22Rv1 (cell line): ENCODE results near the gene ZBTB8OS.
"Not testable (repeated sequence)": the region's sequence is repeated elsewhere in the genome, so short reads cannot be mapped to it uniquely, and the experiment has no call there.

Experiments used
- H3K27ac ChIP-seq: fragments of 450-650 bp; 2 replicates; pipeline ENCODE4 v1.5.1; 2017
- ZFX ChIP-seq: fragments of 450-650 bp; IDR thresholded peaks from 2 replicates; pipeline ENCODE4 v1.6.1; 2017; ENCODE audit warnings: antibody characterized with exemption, borderline replicate concordance
- TF ChIP-seq, protein P1 (sequence below): fragments of 450-650 bp; IDR thresholded peaks from 2 replicates; pipeline ENCODE4 v1.5.1; 2017; ENCODE audit warnings: mild to moderate bottlenecking

The ZBTB8OS gene

DNA sequence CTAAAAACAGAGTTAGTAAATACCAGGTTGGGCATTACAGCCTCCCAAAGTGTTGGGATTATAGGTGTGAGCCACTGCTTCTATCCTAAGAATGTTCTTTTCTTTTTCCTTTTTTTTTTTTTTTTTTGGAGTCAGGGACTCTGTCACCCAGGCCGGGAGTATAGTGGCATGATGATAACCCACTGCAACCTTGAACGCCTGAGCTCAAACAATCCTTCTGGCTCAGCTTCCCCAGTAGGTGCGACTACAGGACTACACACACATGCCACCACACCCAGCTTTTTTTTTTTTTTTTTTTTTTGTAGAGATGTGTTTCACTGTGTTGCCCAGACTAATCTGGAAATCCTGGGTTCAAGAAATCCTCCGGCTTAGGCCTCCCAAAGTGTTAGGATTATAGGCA lies 5.9 kb downstream of the ZBTB8OS start:
- TF ChIP-seq, protein P1, sequence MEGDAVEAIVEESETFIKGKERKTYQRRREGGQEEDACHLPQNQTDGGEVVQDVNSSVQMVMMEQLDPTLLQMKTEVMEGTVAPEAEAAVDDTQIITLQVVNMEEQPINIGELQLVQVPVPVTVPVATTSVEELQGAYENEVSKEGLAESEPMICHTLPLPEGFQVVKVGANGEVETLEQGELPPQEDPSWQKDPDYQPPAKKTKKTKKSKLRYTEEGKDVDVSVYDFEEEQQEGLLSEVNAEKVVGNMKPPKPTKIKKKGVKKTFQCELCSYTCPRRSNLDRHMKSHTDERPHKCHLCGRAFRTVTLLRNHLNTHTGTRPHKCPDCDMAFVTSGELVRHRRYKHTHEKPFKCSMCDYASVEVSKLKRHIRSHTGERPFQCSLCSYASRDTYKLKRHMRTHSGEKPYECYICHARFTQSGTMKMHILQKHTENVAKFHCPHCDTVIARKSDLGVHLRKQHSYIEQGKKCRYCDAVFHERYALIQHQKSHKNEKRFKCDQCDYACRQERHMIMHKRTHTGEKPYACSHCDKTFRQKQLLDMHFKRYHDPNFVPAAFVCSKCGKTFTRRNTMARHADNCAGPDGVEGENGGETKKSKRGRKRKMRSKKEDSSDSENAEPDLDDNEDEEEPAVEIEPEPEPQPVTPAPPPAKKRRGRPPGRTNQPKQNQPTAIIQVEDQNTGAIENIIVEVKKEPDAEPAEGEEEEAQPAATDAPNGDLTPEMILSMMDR = no peak
- H3K27ac ChIP-seq = no peak overlapping the region

DNA sequence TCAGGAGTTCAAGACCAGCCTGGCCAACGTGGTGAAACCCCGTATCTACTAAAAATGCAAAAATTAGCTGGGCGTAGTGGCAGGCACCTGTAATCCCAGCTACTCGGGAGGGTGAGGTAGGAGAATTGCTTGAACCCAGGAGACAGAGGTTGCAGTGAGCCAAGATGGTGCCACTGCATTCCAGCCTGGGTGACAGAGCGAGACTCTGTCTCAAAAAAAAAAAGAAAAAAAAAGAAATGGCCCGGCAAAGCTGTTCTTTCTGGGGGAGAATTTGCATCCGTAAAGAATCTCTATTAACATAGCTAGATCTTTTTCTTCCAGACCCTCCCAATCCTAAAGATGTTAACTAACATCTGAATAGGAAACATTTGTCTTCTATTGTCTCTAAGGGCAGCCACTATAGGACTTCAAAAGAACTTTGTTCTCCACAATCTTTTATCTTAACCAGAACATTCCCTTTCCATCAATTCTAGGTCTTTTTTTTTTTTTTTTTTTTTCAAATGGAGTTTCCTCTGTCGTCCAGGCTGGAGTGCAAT lies 8.0 kb downstream of the ZBTB8OS start:
- H3K27ac ChIP-seq = not testable (repeated sequence)

DNA sequence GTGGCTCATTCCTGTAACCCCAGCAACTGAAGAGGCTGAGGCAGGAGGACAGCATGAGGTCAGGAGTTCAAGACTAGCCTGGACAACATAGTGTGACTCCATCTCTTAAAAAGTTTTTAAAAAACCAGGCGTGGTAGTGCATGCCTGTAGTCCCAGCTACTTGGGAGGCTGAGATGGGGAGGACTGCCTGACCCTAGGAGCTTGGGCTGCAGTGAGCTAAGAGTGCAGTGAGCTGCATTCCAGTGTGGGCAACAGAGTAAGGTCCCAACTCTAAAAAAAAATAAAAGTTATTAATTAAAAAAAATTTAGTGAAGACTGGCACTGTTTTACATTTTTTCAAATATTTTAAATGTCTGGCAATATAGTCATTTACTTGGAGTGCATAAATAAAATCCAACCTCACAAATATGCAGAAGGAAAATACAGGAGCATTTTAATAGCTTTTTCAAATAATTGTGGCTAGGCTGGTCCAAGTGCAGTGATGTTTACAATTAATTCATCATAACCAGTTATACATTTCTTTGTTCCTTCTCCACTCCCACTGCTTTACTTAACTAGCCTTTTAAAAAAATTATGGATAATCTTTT lies 10.8 kb downstream of the ZBTB8OS start:
- H3K27ac ChIP-seq = no peak overlapping the region
- TF ChIP-seq, protein P1 = no peak
- TF ChIP-seq ZFX = no peak

DNA sequence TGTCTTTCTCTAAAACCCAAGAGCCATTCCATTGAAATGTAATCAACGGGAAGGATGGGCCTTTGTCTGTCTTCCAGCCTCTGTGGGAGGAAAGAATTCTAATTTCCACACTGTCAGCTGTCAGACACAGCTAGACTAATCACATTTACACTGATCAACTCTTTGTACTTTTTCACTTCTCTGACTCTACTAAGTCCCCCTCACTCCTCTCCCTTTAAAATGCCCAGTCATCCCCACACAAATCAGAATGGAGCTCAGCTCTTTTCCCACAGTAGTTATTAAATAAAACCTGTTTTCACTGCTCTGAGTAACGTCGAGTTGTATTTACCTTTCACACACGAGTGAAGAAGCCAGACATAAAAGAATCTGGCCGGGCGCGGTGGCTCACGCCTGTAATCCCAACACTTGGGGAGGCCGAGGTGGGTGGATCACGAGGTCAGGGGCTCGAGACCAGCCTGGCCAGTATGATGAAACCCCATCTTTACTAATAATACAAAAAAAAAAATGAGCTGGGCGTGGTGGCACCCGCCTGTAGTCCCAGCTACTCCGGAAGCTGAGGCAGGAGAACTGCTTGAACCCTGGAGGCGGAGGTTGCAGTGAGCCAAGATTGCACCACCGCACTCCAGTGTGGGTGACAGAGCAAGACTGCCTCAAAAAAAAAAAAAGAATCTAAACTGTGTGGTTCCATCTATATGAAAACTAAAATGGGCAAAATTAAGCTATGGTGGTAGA lies 13.3 kb downstream of the ZBTB8OS start:
- no peak overlapping the region for H3K27ac ChIP-seq

DNA sequence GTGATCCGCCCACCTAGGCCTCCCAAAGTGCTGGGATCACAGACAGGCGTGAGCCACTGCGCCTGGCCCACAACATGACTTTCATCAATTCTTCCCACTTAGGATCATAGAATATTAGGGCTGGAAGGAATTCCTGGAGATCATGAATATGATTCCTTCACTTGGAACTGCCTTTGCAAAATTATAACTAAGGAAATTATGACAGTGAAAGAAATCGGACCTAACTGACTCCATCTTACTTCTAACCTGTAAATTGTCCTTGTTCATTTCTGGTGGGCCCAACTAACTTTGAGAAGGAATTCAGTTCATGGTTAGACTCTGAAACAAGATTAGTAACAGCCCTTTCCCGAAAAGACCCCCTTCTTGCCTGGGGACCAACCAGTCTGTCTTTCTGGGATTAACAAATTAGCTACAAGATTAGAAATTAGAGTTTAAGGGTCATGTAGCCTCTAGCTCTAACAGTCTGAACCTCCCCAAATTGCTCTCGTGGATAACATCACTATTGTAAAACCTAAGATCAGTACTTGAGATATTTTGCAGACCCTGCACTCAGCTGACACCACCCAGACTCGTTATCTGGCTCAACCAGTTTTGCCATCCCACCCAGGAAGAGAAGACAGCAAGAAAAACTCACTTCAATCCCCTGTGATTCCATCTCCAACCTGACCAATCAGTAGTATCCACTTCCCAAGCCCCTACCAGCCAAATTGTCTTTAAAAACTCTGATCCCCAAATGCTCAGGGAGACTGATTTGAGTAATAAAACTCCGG lies 14.7 kb downstream of the ZBTB8OS start:
- H3K27ac ChIP-seq = no peak overlapping the region
- TF ChIP-seq ZFX = no peak
- TF ChIP-seq, protein P1 = no peak

More for the DNA sequence above, 13.3 kb downstream of the ZBTB8OS start:
- TF ChIP-seq, protein P1 = no peak
- no peak for TF ChIP-seq ZFX

DNA sequence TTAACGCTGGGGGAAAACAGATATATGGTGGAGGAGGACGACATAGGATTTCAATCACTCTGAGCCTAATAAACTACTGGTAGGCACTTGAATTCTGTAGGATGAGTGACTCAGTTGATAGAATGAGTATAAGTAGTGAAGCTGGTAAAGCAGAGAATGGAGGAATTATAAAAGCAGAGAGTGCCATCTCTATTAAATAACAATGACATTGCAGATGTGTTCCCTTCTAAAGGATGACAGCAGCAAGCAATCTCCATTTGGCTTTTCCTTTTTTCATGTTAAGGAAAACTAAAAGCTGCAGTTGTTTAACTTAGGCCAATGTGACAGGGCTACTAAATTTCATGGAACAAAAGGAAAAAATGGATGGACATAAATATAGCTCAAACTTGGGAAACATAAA lies 17.5 kb downstream of the ZBTB8OS start:
- TF ChIP-seq ZFX = no peak
- TF ChIP-seq, protein P1 = no peak
- no peak overlapping the region for H3K27ac ChIP-seq

DNA sequence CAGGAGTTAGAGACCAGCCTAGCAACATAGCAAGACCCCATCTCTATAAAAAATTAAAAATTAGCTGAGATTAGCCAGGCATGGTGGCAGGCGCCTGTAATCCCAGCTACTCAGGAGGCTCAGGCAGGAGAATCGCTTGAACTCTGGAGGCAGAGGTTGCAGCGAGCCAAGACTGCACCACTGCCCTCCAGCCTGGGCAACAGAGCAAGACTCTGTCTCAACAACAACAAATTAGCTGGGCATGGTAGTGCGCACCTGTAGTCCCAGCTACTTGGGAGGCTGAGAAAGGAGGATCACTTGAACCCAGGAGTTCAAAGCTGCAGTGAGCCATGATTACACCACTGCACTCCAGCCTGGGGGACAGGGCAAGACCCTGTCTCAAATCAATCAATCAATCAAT lies 20.2 kb downstream of the ZBTB8OS start:
- H3K27ac ChIP-seq = not testable (repeated sequence)

DNA sequence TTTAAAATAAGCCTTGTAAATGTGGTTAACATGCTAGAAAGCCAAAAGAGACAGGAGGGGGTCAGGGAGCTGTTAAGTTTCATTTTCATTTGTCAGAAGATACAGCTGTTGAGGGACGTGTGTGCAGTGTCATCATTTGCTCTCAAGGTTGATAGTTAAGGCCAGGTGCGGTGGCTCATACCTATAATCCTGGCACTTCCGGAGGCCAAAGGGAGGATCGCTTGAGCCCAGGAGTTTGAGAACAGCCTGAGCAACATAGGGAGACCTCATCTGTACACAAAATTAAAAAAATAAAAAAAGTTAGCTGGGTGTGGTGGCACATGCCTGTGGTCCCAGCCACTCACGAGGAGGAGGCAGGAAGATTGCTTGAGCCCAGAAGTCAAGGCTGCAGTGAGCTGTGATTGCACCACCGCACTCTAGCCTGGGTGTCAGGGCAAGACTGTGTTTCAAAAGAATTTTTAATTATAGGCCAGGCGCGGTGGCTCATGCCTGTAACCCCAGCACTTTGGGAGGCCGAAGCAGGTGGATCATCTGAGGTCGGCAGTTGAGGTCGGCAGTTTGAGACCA lies 22.7 kb downstream of the ZBTB8OS start:
- no peak overlapping the region for H3K27ac ChIP-seq
- no peak for TF ChIP-seq ZFX
- TF ChIP-seq, protein P1 = no peak
